GM13977 (cell line): Measurements from ENCODE around the gene RXFP4.
"Not testable (repeated sequence)": the region's sequence is repeated elsewhere in the genome, so short reads cannot be mapped to it uniquely, and the experiment has no call there.

Source experiments
- DNase-seq: peaks from one replicate; pipeline ENCODE4 v3.0.0; 2012; ENCODE audit warnings: low spot score
- CTCF ChIP-seq: IDR thresholded peaks from 2 replicates; pipeline ENCODE4 v1.5.1; 2012; ENCODE audit warnings: mild to moderate bottlenecking, control low read depth; ENCODE audit not compliant: insufficient read depth; ENCODE audit errors: extremely low read depth, missing control alignments
- in situ Hi-C: fragments of 300-500 bp; cut with MboI; formaldehyde crosslinking; loops from one replicate; pipeline ENCODE4 v1.12.0; 2022; ENCODE audit warnings: low sequenced_read_pairs, low pct_unique_long_range_greater_than_20kb, mixed read lengths, inconsistent platforms; ENCODE audit not compliant: unreplicated experiment

Gene RXFP4

DNA sequence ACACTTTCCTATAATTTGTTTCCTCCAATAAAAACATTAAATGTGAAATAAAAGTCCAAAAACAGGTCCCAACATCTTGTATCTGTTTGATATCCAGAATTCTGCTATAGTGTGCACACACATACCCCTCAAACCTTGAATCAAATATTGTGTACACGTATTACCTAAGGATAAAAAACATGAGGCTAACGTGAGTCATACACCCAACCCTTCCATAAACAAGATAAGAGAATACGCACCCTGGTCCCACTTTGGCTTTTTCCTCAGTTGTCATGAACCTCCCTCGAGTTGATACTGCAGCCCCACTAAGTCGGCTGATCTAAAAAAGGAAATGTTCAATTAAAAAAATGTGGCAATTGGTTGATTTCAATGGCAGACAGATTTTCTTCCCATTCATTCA is 12.4 kb upstream of the RXFP4 start:
- in situ Hi-C loops = no loop called here
- no peak for DNase-seq
- TF ChIP-seq CTCF = no peak

DNA sequence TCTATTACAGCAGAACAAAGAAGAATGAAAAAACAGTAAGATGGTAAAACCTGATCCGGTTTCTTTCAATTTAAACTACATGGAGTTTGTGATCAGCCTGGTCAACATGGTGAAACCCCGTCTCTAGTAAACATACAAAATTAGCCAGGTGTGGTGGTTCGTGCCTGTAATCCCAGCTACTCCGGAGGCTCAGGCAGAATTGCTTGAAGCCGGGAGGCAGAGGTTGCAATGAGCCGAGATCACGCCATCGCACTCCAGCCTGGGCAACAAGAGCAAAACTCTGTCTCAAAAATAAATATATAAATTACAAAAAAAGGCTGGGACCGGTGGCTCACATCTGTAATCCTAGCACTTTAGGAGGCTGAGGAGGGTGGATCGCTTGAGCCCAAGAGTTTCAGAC is 10.7 kb upstream of the RXFP4 start:
- in situ Hi-C loops, DNase-seq: not testable (repeated sequence)

GRCh38 chr1:155931332-155932038 is 10.0 kb upstream of the RXFP4 start:
- in situ Hi-C loops = no loop called here
- DNase-seq = no peak
- TF ChIP-seq CTCF = no peak

- in situ Hi-C loops = no loop called here
These were observed 9.4 kb upstream of the RXFP4 start for GRCh38 chr1:155932081-155932480.

DNA sequence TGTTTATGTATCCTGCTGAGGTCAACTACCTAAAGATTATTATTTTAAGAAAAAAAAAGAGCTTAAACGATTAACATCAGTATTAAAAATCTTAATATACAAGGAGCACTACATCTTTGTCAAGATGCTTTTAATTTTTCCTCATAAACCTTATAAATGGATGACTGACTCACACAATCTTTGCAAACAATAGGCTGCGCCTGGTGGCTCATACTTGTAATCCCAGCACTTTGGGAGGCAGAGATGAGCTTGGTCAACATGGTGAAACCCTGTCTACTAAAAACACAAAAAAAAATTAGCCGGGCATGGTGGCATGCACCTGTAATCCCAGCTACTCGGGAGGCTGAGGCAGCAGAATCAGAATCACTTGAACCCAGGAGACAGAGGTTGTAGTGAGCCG is 9.0 kb upstream of the RXFP4 start:
- TF ChIP-seq CTCF = no peak
- in situ Hi-C loops = no loop called here
- no peak for DNase-seq

More at GRCh38 chr1:155932081-155932480, 9.4 kb upstream of the RXFP4 start:
- TF ChIP-seq CTCF = no peak
- DNase-seq = no peak

GRCh38 chr1:155933591-155934096 is 7.8 kb upstream of the RXFP4 start:
- TF ChIP-seq CTCF = no peak
- in situ Hi-C loops = no loop called here

DNA sequence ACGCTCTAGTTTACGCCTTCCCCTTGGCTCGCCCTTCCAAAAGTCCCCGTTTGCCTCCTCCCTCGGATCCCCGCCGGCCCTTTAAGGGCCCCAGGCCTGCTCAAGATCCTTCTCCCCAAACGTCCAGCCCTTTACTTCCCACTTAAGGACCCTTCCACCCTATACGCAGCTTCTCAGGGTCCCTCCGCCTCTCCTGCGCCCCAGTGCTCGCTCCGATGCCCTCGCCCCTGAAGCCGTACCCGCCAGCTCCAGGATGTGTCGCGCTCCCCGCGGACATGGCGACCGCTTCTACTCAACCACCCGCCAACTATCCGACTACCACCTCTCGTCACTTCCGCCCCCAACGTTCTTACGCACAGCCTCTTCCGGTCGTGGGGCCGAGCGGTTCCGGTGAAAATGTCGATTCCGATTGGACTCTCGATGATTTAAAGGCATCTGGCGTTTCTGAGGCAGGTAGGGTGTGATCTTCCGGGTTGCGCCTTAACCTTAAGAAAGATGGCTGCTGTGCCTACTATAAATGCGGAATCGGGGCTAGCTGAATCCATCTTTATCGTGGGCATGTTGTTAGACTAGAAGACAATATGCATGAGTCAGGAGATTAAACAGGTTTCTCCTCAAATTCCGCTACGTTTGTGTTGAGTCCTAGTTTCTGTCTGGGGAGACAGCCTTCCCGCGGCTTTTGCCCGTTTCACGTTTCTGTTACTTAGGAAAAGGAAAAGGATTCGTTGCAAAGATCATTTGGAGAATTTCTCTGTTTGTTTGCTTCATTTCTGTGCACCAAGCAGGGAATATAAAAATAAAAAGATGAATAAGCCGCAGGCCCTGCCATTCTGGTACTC is 7.1 kb upstream of the RXFP4 start, which contains the start of gene KHDC4:
KHDC4 (minus strand) TSS at position 317 of the 839 bp plus-strand sequence; CDS start at position 277, 40 bp downstream.
- DNase-seq = peak; percentile 92
- no peak for TF ChIP-seq CTCF
- in situ Hi-C loops = no loop called here

More at GRCh38 chr1:155933591-155934096, 7.8 kb upstream of the RXFP4 start:
- DNase-seq = no peak
